GM19452 (cell line): Measurements from ENCODE around the gene SNRNP25.

ENCODE experiments used
- ATAC-seq: cut with Tn5 transposase; IDR thresholded peaks from one replicate; pipeline ENCODE4 v1.9.1; 2021; ENCODE audit not compliant: unreplicated experiment

Gene SNRNP25

GRCh38 chr16:100989-101388 is 47.4 kb downstream of the SNRNP25 start:
- no peak for ATAC-seq

GRCh38 chr16:101586-101985 is 48.0 kb downstream of the SNRNP25 start:
- no peak for ATAC-seq

- no peak for ATAC-seq
These were observed 48.6 kb downstream of the SNRNP25 start for GRCh38 chr16:102060-102855.

GRCh38 chr16:104355-104754 is 50.7 kb downstream of the SNRNP25 start:
- no peak for ATAC-seq

- ATAC-seq: no peak
These were observed 51.3 kb downstream of the SNRNP25 start for GRCh38 chr16:104928-105327.

GRCh38 chr16:105521-105920 is 51.9 kb downstream of the SNRNP25 start:
- no peak for ATAC-seq

DNA sequence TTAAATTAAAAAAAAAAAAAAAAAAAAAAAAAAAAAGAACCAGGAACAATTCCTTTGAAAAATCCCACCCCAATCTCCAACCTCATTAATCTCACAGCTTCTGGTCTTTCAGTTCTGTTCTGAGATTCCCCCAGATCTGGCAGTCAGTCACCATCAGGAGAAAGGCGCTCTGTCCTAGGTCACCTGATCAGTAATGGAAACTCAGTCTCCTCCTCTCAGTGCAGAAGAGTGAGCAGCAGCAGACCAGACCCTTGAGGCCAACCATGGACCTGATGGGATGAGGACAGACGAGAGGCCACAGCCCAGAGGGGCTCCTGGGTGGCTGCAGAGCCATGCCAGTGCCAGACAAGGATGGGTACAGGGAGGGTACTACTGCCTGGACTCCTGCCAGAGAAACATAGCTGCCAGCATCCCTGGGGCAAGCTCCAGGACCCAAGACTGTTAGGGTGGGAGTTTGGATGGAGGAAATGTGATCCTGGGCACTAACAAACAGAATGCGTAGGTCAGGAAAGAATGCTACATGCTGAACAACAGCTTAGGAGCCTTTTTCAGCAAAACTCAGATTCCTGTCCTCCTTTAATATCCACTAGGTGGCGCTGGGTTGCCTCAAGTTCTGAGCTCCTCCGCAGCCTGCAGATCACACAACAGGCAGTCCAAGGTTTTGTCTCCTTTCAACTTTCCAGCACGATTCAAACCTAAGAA is 53.1 kb downstream of the SNRNP25 start:
- no peak for ATAC-seq
